H1 (cell line): ENCODE data around the gene UVRAG.
"Not testable (repeated sequence)": the region's sequence is repeated elsewhere in the genome, so short reads cannot be mapped to it uniquely, and the experiment has no call there.

Experiments used
- CREB1 ChIP-seq: IDR thresholded peaks from 2 replicates; pipeline ENCODE4 v1.6.1; 2012; ENCODE audit warnings: inconsistent platforms
- CTCF ChIP-seq, 3 experiments: IDR thresholded peaks; 1 replicate in 2 of 3; 2 replicates in 1 of 3; pipeline versions ENCODE4 v1.5.1 to v1.6.1; 2011; ENCODE audit warnings: low read length in 3 of 3, mild to moderate bottlenecking in 3 of 3, inconsistent platforms in 2 of 3, low read depth in 1 of 3, moderate library complexity in 1 of 3; ENCODE audit not compliant: insufficient read depth in 1 of 3; ENCODE audit errors: control extremely low read depth in 1 of 3
- EGR1 ChIP-seq: IDR thresholded peaks from 2 replicates; pipeline ENCODE4 v1.6.1; 2011; ENCODE audit warnings: low read depth, low read length, borderline replicate concordance
- EP300 ChIP-seq, 2 experiments: IDR thresholded peaks; 1 replicate in 1 of 2; 2 replicates in 1 of 2; pipeline ENCODE4 v1.6.1; 2011 to 2012; ENCODE audit warnings: low read depth in 2 of 2, low read length in 2 of 2, mild to moderate bottlenecking in 2 of 2, borderline replicate concordance in 1 of 2, inconsistent platforms in 1 of 2, moderate library complexity in 1 of 2
- JUND ChIP-seq: IDR thresholded peaks from 2 replicates; pipeline ENCODE4 v1.6.1; 2011; ENCODE audit warnings: mild to moderate bottlenecking, improper control_type of control experiment, low read length
- KDM1A ChIP-seq: fragments of 200-600, 300-600 bp; sonication (generic); IDR thresholded peaks from 2 replicates; pipeline ENCODE4 v1.7.1; 2016; ENCODE audit warnings: mild to moderate bottlenecking, low read length, borderline replicate concordance
- NRF1 ChIP-seq: IDR thresholded peaks from 2 replicates; pipeline ENCODE4 v1.6.1; 2011; ENCODE audit warnings: mild to moderate bottlenecking, low read depth, low read length, improper control_type of control experiment
- PHF8 ChIP-seq: fragments of 200-600 bp; sonication (generic); conservative IDR thresholded peaks from 2 replicates; pipeline ENCODE4 v1.7.1; 2012; ENCODE audit warnings: low read depth, mild to moderate bottlenecking, inconsistent platforms, low read length, moderate library complexity
- POLR2A ChIP-seq, 2 experiments: IDR thresholded peaks; 1 replicate in 1 of 2; 2 replicates in 1 of 2; pipeline ENCODE4 v1.6.1; 2011; ENCODE audit warnings: low read depth in 2 of 2, low read length in 2 of 2, mild to moderate bottlenecking in 2 of 2; ENCODE audit errors: control extremely low read depth in 1 of 2
- RFX5 ChIP-seq: IDR thresholded peaks from 2 replicates; pipeline ENCODE4 v1.6.1; 2011; ENCODE audit warnings: low read depth, low read length, improper control_type of control experiment, borderline replicate concordance
- SP2 ChIP-seq: IDR thresholded peaks from 2 replicates; pipeline ENCODE4 v1.6.1; 2012; ENCODE audit warnings: mild to moderate bottlenecking, low read length, inconsistent platforms
- TEAD4 ChIP-seq: IDR thresholded peaks from 2 replicates; pipeline ENCODE4 v1.6.1; 2012; ENCODE audit warnings: low read depth, low read length, inconsistent platforms, mixed read lengths
- USF2 ChIP-seq: IDR thresholded peaks from 2 replicates; pipeline ENCODE4 v1.6.1; 2011; ENCODE audit warnings: low read length, improper control_type of control experiment

- TF ChIP-seq CTCF (IDR thresholded peaks at IDR 0.05; ENCODE audit: control extremely low read depth in 1 of 3, insufficient read depth in 1 of 3, low read depth in 1 of 3, low read length in 3 of 3); NRF1; KDM1A; JUND; CREB1; PHF8; TEAD4; EP300 (IDR thresholded peaks at IDR 0.05; ENCODE audit: borderline replicate concordance in 1 of 2, low read depth in 2 of 2, low read length in 2 of 2); SP2; EGR1; USF2; RFX5: not testable (repeated sequence)
- 0 out of 3 replicates have a peak, but pooled peaks of 1 of the 2 experiments have one; percentile 29 for TF ChIP-seq POLR2A (IDR thresholded peaks at IDR 0.05; ENCODE audit: control extremely low read depth in 1 of 2, low read depth in 2 of 2, low read length in 2 of 2)
Observed at GRCh38 chr11:75979479-75980027, 164.5 kb downstream of the UVRAG start.
